K562 (cell line): ENCODE measurements around the gene ZNF232. TPM values are rescaled to one million over a fixed set of nuclear protein-coding genes. Genes with fewer than 3 reads are reported as not detected.
"Not testable (repeated sequence)": the region's sequence is repeated elsewhere in the genome, so short reads cannot be mapped to it uniquely, and the experiment has no call there.

ENCODE experiments used
- ATAC-seq: fragments of 200-7000 bp; cut with Tn5 transposase; 3 replicates; pipeline ENCODE4 v1.9.1; 2020; ENCODE audit warnings: moderate library complexity
- BruUV-seq: library from RNA; stranded (reverse); fragments of 400-500 nt; replicated peaks from 2 replicates; lab custom pipeline; 2021; lab: Mats Ljungman, UMichigan
- CTCF ChIA-PET: fragments of 300-600 bp; formaldehyde crosslinking; extraction: SDS; loops from one replicate; lab custom pipeline; 2021; ENCODE audit warnings: low intra/inter-chr PET ratio; lab: Yijun Ruan, JAX
- POLR2A ChIA-PET: fragments of 300-600, 350-650 bp; sonication (Branson Sonifier 250); formaldehyde crosslinking; extraction: SDS; loops from one replicate; lab custom pipeline; 2021; ENCODE audit warnings: antibody characterized with exemption, inconsistent platforms; lab: Yijun Ruan, JAX
- DNase-seq, 4 experiments: peaks; one replicate each; pipeline versions ENCODE4 v3.0.0 to v3.0.0-alpha.2; 2011 to 2018; ENCODE audit warnings: low spot score in 3 of 4, mixed read lengths in 3 of 4; ENCODE audit errors: extremely low read depth in 1 of 4
- FAIRE-seq: peaks from 2 replicates; lab custom pipeline; 2011; peaks lifted over from hg19 to GRCh38; lab: Jason Lieb, UNC
- H2AFZ ChIP-seq: 2 replicates; pipeline ENCODE4 v1.6.0; 2011; ENCODE audit warnings: low read depth, low read length, control low read depth, inconsistent platforms
- H3K27ac ChIP-seq: fragments of 200-600 bp; 3 replicates; pipeline ENCODE4 v1.8.0; 2011; ENCODE audit warnings: low read depth, mild to moderate bottlenecking, control low read depth, inconsistent platforms, low read length, moderate library complexity, mixed read lengths; ENCODE audit errors: extremely low read depth
- H3K27me3 ChIP-seq, 2 experiments: fragments of 300-600 bp in 1 of 2; 2 replicates in 1 of 2; 3 replicates in 1 of 2; pipeline versions ENCODE4 v1.6.0 to v1.8.0; 2011; ENCODE audit warnings: inconsistent platforms in 2 of 2, low read length in 2 of 2, mild to moderate bottlenecking in 1 of 2, mixed read lengths in 1 of 2, moderate library complexity in 1 of 2; ENCODE audit not compliant: control insufficient read depth in 2 of 2, insufficient read depth in 2 of 2
- H3K36me3 ChIP-seq: fragments of 300-600 bp; 3 replicates; pipeline ENCODE4 v1.8.0; 2011; ENCODE audit warnings: mild to moderate bottlenecking, low read length, inconsistent platforms; ENCODE audit not compliant: control insufficient read depth, insufficient read depth
- H3K4me1 ChIP-seq, 2 experiments: fragments of 200-600 bp in 1 of 2; replicated peaks in 1 of 2; 2 replicates in 1 of 2; 3 replicates in 1 of 2; pipeline versions ENCODE4 v1.5.1 to v1.8.0; 2011; ENCODE audit warnings: inconsistent platforms in 2 of 2, low read length in 2 of 2, mild to moderate bottlenecking in 1 of 2, mixed read lengths in 1 of 2, moderate library complexity in 1 of 2; ENCODE audit not compliant: control insufficient read depth in 2 of 2, insufficient read depth in 2 of 2
- H3K4me2 ChIP-seq: 2 replicates; pipeline ENCODE4 v1.6.1; 2011; ENCODE audit warnings: low read length, control low read depth, inconsistent platforms, mixed read lengths; ENCODE audit not compliant: insufficient read depth
- H3K4me3 ChIP-seq: fragments of 200-600 bp; sonication (generic), shearing (Covaris generic); 2 replicates; pipeline ENCODE4 v1.5.1; 2016; ENCODE audit warnings: control low read depth, inconsistent platforms
- H3K79me2 ChIP-seq: fragments of 200-600 bp; 3 replicates; pipeline ENCODE4 v1.8.0; 2011; ENCODE audit warnings: low read length, inconsistent platforms; ENCODE audit not compliant: control insufficient read depth, insufficient read depth
- H3K9ac ChIP-seq, 2 experiments: 2 replicates each; pipeline versions ENCODE4 v1.6.0 to v1.6.1; 2011; ENCODE audit warnings: low read depth in 2 of 2, low read length in 2 of 2, control low read depth in 1 of 2, inconsistent platforms in 1 of 2, mild to moderate bottlenecking in 1 of 2, mixed read lengths in 1 of 2; ENCODE audit not compliant: insufficient read depth in 1 of 2
- H3K9me1 ChIP-seq: one replicate; pipeline ENCODE4 v1.6.0; 2011; ENCODE audit warnings: inconsistent platforms, mild to moderate bottlenecking, low read length, moderate library complexity; ENCODE audit not compliant: control insufficient read depth, insufficient read depth
- H3K9me3 ChIP-seq: replicated peaks from 2 replicates; pipeline ENCODE4 v1.5.1; 2011; ENCODE audit warnings: low read depth, low read length, inconsistent platforms; ENCODE audit not compliant: control insufficient read depth, insufficient read depth
- H4K20me1 ChIP-seq: replicated peaks from 2 replicates; pipeline ENCODE4 v1.6.1; 2011; ENCODE audit warnings: low read length, inconsistent platforms, mixed read lengths; ENCODE audit not compliant: control insufficient read depth, insufficient read depth
- WGBS: fragments of 100-300 bp; shearing (Covaris generic); methylation state at CpG from one replicate; pipeline ENCODE4 v1.1.6; 2016; ENCODE audit warnings: low coverage, mixed read lengths; ENCODE audit not compliant: insufficient coverage; ENCODE audit errors: missing lambda C conversion rate; 5-methylcytosine and 5-hydroxymethylcytosine counted together
- in situ Hi-C: fragments of 300-500 bp; cut with MboI; formaldehyde crosslinking; loops from 4 replicates; pipeline ENCODE4 v1.15.0; 2018; ENCODE audit warnings: inconsistent platforms, mixed read lengths
- intact Hi-C: fragments of 100-400 bp; cut with micrococcal nuclease; formaldehyde crosslinking; loops from 2 replicates; pipeline ENCODE4 v1.14.2; 2022
- polyA plus RNA-seq, 8 experiments: library from polyadenylated mRNA; depleted of rRNA in 4 of 8; stranded (reverse) in 5 of 8; unstranded in 3 of 8; fragments of >200 nt; fragmentation: Nextera tagmentation in 2 of 8; fragmentation: Illumina TruSeq in 1 of 8; extraction: Ambion mirVana in 2 of 8; extraction: Trizol in 1 of 8; gene quantifications; 2 replicates each; pipeline versions ENCODE4 v1.2.1 to v1.2.3, GENCODE V29; 2011 to 2014; ENCODE audit warnings: inconsistent platforms in 1 of 8, missing spikeins in 1 of 8
- total RNA-seq, 7 experiments: library from RNA; depleted of rRNA in 6 of 7; stranded (reverse); fragments of >200 nt in 6 of 7; fragmentation: Illumina TruSeq in 2 of 7; extraction: Trizol in 2 of 7; gene quantifications; 2 replicates each; pipeline versions ENCODE4 v1.2.1 to v1.2.3, GENCODE V29; 2011 to 2021; ENCODE audit warnings: low replicate concordance in 1 of 7

ZNF232 gene
- total and polyA plus RNA-seq, 9 of the 15 experiments (the other 6 are each of a cell fraction or from before 2014, with no cell fraction given), result 10.6 to 26.0 (median 13.0) TPM

GRCh38 chr17:5137511-5138197 is 26.0 kb upstream of the ZNF232 start:
- H3K4me2 ChIP-seq, H3K9me1 ChIP-seq, H2AFZ ChIP-seq, ATAC-seq, H3K9ac ChIP-seq, H3K4me1 ChIP-seq, FAIRE-seq, intact Hi-C loops, H3K4me3 ChIP-seq, H3K9me3 ChIP-seq, in situ Hi-C loops, H3K27ac ChIP-seq, H3K79me2 ChIP-seq, BruUV-seq, POLR2A ChIA-PET, H3K36me3 ChIP-seq, DNase-seq, CTCF ChIA-PET, H4K20me1 ChIP-seq: not testable (repeated sequence)
- peaks cover 0 to 38% of the 10 kb centered on the region in 2 experiments; a peak in 2 of 5 replicates for H3K27me3 ChIP-seq
- 14% methylated on average over 14 of the region's 15 CpGs for WGBS

GRCh38 chr17:5136580-5137412 is 25.1 kb upstream of the ZNF232 start:
- 0% methylated on average over 8 of the region's 14 CpGs for WGBS
- FAIRE-seq, H2AFZ ChIP-seq, H3K4me3 ChIP-seq, in situ Hi-C loops, BruUV-seq, H3K4me2 ChIP-seq, H3K27ac ChIP-seq, CTCF ChIA-PET, DNase-seq, H3K4me1 ChIP-seq, H3K9ac ChIP-seq, POLR2A ChIA-PET, ATAC-seq, H3K9me1 ChIP-seq, intact Hi-C loops, H3K9me3 ChIP-seq, H3K79me2 ChIP-seq, H4K20me1 ChIP-seq, H3K36me3 ChIP-seq: not testable (repeated sequence)
- peaks cover 0 to 40% of the 10 kb centered on the region in 2 experiments; a peak in 2 of 5 replicates for H3K27me3 ChIP-seq
